RCC 7860 (cell line): ENCODE data around the gene ARL13B.
"Not testable (repeated sequence)": the region's sequence is repeated elsewhere in the genome, so short reads cannot be mapped to it uniquely, and the experiment has no call there.

Experiments used
- DNase-seq: peaks from one replicate; pipeline ENCODE4 v3.0.0-alpha.2; 2015; ENCODE audit warnings: low spot score
- FAIRE-seq: peaks from 2 replicates; lab custom pipeline; 2012; peaks lifted over from hg19 to GRCh38; lab: Jason Lieb, UNC

ARL13B gene

GRCh38 chr3:93979850-93980676 lies at the start of gene ARL13B:
ARL13B (plus strand) TSS chr3:93980155; CDS start chr3:93980424, 269 bp downstream.
- FAIRE-seq = peak; percentile 97
- peak; percentile 98 for DNase-seq

DNA sequence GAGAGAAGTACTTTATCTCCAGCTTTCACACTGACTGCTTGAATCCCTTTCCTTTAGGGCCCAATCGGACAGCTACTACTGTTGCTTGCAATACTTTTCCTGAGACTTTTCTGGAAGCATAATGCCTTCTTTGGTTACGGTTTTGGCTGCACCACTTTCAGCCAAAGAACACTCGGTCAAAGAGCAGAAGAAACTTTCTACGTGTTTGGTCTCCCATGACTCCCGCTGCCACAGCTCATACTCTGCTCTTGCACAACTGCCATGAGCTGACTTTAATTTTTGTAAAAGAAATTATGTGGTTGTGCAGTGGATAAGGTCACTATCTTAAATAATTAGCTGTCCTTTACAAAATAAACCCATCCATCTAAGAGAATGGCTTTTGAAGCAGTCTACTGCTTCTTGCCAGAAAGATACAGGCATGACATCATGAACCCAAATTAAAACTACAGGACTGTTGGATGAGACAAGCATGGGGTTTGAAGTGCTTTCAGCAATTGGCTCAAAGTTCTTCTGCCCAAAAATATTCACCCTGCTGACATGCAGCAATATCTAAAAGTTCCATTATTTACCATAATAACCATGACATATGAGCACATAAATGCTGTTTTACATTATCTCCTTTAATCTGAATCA lies 48.2 kb upstream of the ARL13B start:
- DNase-seq = no peak
- no peak for FAIRE-seq

DNA sequence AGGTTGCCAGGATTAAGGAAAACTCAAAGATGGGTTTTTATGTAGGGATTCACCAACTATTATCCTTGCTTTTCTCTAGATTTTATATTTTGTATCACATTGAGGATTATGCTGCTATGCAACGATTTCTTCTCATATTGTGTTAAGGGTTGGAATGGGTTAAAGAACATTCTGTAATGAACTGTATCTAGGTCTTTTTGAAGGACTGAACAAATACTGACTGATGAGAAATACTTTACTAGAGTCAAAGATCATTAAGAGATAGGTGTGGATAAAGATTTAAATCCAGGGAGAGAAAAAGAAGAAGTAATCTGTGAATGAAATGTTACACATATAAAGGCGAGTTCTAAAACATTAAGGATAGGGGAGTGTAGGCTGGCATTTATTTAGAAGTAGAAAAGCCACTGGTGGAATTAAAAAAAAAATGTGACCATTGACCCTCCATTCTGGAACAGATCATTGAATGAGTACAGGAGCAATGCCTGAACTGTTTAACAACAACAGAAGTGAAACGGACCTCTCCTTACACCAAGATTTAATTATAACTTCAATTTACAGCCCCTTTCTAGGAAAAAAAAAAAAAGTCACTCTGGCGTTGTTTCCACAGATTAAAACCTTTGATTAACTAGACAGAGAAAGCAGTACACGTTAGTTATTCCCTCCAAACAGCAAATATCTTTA lies 45.4 kb upstream of the ARL13B start:
- FAIRE-seq = no peak

GRCh38 chr3:93936549-93936948 lies 43.4 kb upstream of the ARL13B start:
- DNase-seq (no peak), FAIRE-seq (no peak)

More for the DNA sequence above, 45.4 kb upstream of the ARL13B start:
- DNase-seq = no peak

DNA sequence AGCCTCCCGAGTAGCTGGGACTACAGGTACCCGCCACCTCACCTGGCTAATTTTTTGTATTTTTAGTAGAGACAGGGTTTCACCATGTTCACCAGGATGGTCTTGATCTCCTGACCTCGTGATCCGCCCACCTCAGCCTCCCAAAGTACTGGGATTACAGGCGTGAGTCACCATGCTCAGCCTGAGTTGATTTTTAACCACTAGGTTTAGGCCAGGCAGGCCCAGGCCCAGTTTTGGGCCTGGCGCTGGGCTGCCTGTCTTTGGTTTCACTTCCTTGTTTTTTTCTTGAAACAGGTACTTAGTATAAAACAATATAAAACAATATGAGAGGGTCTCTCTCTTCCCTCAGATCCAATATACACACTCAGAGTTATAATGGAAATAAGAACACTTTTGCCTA lies 42.5 kb upstream of the ARL13B start:
- not testable (repeated sequence) for DNase-seq, FAIRE-seq

DNA sequence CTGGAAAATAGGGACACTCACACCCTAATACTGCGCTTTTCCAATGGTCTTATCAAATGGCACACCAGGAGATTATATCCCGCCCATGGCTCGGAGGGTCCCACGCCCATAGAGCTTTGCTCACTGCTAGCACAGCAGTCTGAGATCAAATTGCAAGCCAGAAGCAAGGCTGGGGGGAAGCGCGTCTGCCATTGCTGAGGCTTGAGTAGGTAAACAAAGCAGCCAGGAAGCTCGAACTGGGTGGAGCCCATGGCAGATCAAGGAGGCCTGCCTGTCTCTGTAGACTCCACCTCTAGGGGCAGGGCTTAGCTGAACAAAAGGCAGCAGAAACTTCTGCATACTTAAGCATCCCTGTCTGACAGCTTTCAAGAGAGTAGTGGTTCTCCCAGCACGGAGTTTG lies 30.0 kb upstream of the ARL13B start:
- DNase-seq, FAIRE-seq: not testable (repeated sequence)

DNA sequence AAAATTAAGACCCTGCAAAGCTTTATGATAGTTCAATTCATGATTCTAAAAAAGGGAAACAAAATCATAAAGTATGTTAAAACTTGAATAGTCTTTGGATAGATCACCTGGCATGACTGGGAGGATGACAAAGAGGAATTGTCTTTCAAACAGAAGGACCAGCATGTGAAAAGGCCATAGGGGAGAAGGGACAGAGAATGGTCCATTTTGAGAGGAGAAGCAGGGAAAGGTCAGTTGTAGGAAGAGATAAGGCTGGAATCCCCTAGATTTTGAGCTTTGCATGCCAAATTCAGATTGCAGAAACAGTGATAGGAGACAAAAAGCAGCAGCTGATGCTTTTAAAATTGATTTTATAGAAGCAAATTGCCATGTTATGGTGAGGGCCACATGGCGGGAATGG lies 18.9 kb upstream of the ARL13B start:
- FAIRE-seq (no peak), DNase-seq (no peak)

GRCh38 chr3:93961489-93961888 lies 18.5 kb upstream of the ARL13B start:
- DNase-seq (no peak), FAIRE-seq (no peak)

GRCh38 chr3:93962798-93963197 lies 17.2 kb upstream of the ARL13B start:
- no peak for DNase-seq
- FAIRE-seq = no peak

- not testable (repeated sequence) for DNase-seq, FAIRE-seq
Observed at GRCh38 chr3:93965106-93965505, 14.8 kb upstream of the ARL13B start.

GRCh38 chr3:93969443-93969842 lies 10.5 kb upstream of the ARL13B start:
- DNase-seq = peak; percentile 57

DNA sequence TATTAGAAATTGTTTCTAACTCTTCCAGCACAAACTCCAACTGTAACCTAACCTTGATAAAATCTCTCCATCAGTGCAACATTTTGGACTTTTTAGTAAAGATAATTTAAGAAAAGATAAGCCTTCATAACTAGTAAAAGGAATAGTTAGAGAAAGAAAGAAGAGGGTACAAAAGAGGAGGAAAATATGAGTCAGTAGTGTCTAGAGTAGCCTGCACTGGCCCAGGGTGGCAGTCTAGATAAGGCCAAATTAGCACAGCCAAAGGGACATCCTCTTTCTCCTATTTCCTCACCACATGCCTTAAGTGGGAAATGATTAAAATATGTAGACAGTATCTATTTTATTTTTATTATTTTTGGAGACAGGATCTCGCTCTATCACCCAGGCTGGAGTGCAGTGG lies 10.0 kb upstream of the ARL13B start:
- DNase-seq = no peak
- no peak for FAIRE-seq

More at GRCh38 chr3:93969443-93969842, 10.5 kb upstream of the ARL13B start:
- no peak for FAIRE-seq

DNA sequence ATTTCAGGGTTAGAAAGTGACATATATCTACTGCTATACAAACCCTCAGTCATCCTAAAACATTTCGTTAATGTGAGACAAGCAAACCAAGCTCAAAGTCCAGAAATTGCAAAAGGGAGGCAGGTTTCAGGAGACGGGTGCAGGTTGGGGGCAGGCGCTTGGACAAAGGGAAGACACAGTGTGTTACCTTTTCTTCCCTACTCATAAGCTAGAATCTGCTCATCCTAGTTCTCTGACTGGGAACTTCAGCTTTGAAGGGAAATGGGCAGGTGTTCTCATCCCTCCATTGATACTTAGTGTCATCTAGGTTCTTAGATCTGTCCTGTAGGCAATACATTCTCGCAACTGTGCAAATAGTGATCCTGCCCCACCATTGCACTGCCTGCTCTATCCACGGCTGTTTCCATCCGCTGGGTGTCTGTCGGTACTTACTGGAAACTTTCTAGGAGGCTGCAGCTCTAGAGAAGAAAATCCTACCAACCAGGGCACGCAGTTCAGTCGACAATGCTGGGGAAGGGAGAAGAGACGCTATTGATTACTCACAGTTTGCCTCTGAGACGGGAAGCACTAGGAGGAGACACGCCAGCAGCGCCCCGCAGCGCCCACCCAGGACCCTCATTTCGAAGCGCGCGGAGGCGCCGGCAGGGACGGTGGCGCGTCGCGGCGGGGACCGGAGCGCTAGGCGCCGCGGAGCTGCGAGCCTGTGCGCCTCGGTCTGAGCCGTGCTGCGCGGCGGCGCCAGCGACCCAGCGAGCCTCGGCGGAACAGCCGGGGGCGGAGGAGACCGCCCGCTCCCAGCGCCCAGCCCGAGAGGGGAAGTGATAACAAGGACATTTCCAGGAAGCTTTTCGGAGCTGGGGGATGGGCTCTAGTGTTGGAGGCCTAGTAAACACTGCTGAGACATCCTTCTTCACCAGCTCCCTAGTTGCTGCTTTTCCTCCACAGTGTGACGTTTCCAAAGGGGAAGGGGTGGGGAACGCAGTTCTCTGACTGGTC lies 6.5 kb upstream of the ARL13B start, which contains the start of gene PROS1:
Gene PROS1 (minus strand): TSS at position 766 of the 996 bp plus-strand sequence. CDS start 147 bp downstream, at position 619.
- no peak for FAIRE-seq

GRCh38 chr3:93981649-93982048 lies 1.7 kb downstream of the ARL13B start:
- DNase-seq (no peak), FAIRE-seq (no peak)

More for the DNA sequence above, 6.5 kb upstream of the ARL13B start, which contains the start of gene PROS1:
- peak; percentile 61 for DNase-seq

- FAIRE-seq = no peak
- DNase-seq = no peak
Observed at GRCh38 chr3:93983408-93983807, 3.5 kb downstream of the ARL13B start.

DNA sequence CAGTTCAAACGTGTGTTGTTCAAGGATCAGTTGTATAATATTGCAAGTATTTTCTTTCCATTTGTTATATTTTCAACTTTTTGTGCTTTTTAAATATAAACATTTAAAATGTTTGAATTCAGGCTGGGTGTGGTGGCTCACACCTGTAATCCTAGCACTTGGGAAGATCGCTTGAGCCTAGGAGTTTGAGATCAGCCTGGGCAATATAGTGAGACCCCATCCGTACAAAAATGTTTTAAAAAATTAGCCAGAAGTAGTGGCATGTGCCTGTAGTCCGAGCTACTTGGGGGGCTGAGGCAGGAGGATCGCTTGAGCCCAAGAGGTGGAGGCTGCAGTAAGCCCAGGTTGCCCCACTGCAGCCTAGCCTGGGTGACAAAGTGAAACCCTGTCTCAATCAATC lies 4.7 kb downstream of the ARL13B start:
- no peak for FAIRE-seq
- no peak for DNase-seq

GRCh38 chr3:93988283-93988682 lies 8.3 kb downstream of the ARL13B start:
- FAIRE-seq (no peak), DNase-seq (no peak)

- FAIRE-seq (no peak), DNase-seq (no peak)
Observed at GRCh38 chr3:93988764-93989163, 8.8 kb downstream of the ARL13B start.

DNA sequence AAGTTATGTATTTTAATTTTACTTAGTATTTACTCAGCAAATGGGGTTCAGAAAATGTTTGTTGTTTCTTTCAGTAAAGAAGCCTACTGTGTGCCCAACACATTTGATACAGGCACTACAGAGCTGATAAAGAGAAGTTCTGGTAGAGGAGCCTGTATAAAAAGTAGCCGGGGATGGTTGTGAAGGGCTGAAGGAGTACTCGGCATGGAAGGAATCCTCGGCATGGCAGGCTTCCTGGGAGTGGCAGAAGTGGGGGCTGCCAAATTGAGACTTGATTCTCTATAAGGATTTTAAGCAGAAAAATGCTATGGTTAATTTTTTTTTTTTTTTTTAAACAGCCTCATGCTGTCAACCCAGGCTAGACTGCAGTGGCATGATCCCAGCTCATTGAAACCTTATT lies 9.3 kb downstream of the ARL13B start:
- DNase-seq (no peak), FAIRE-seq (no peak)

GRCh38 chr3:93991631-93992030 lies 11.7 kb downstream of the ARL13B start:
- FAIRE-seq = no peak
- DNase-seq = no peak
